ENCODE measurements around the gene MS4A12.
"Not testable (repeated sequence)": the region's sequence is repeated elsewhere in the genome, so short reads cannot be mapped to it uniquely, and the experiment has no call there.

MS4A12 gene

GRCh38 chr11:60513496-60514460, 21.2 kb downstream of the MS4A12 start:
- no peak for DNase-seq

GRCh38 chr11:60515144-60515855, 22.7 kb downstream of the MS4A12 start, which contains the start of gene MS4A13:
MS4A13 (plus strand) TSS chr11:60515392; CDS start chr11:60518084, 2,692 bp downstream.
- DNase-seq: no peak

DNA sequence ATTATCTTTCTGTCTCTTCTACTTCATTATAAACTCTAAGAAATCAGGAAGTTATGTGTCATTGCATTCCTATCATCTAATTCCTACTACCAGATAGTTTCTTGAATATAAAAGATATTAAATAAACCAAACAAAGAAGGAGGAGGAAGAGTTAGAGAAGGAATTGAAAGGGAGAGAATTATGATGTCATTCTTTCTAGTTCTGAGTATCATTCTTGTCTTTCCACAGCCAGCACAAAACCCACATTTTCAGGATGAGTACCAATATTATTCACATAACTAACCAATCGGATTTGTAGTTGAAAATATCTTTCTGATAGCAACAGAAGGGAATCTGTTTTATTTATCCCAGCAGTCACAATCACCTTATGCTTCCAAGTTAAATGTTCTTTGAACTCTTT, 35.9 kb downstream of the MS4A12 start:
- DNase-seq: no peak

- DNase-seq: no peak
These were observed 36.4 kb downstream of the MS4A12 start for GRCh38 chr11:60528934-60529333.

DNA sequence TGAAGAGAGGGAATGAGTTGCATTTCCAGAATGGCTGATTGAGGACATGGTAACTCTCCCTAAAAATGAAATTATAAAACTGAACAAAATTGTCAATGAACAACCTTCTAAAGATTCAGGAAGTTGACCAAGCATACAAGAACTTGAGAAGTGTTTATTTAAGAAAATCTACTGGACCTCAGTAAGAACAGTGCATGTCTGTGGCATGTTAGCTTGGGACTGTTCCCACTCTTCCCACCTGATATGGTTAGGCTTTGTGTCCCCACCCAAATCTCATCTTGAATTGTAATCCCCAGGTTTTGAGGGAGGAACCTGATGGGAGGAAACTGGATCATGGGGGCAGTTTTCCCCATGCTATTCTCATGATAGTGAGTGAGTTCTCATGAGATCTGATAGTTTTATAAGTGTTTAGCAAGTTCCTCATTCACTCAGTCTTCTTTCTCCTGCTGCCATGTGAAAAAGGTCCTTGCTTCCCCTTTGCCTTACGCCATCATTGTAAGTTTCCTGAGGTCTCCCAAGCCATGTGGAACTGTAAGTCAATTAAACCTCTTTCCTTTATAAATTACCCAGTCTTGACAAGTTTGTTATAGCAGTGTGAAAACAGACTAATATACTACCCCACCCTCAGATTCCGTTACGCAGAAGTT, 38.0 kb downstream of the MS4A12 start:
- no peak for DNase-seq

DNA sequence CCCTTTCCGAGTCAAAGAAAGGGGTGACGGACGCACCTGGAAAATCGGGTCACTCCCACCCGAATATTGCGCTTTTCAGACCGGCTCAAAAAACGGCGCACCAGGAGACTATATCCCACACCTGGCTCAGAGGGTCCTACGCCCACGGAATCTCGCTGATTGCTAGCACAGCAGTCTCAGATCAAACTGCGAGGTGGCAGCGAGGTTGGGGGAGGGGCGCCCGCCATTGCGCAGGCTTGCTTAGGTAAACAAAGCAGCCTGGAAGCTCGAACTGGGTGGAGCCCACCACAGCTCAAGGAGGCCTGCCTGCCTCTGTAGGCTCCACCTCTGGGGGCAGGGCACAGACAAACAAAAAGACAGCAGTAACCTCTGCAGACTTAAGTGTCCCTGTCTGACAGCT, 39.8 kb downstream of the MS4A12 start:
- not testable (repeated sequence) for DNase-seq

GRCh38 chr11:60538627-60539026, 46.0 kb downstream of the MS4A12 start:
- DNase-seq: not testable (repeated sequence)

- DNase-seq: no peak
These were observed 51.5 kb downstream of the MS4A12 start for GRCh38 chr11:60544077-60544476.
